Measurements from ENCODE around the gene CHCHD6. TPM values are rescaled to one million over a fixed set of nuclear protein-coding genes. Genes with fewer than 3 reads are reported as not detected.

The CHCHD6 gene
- total RNA-seq, 2 donors from 2014 or later = 9.3 to 13.2 TPM

- TF ChIP-seq, protein P1, sequence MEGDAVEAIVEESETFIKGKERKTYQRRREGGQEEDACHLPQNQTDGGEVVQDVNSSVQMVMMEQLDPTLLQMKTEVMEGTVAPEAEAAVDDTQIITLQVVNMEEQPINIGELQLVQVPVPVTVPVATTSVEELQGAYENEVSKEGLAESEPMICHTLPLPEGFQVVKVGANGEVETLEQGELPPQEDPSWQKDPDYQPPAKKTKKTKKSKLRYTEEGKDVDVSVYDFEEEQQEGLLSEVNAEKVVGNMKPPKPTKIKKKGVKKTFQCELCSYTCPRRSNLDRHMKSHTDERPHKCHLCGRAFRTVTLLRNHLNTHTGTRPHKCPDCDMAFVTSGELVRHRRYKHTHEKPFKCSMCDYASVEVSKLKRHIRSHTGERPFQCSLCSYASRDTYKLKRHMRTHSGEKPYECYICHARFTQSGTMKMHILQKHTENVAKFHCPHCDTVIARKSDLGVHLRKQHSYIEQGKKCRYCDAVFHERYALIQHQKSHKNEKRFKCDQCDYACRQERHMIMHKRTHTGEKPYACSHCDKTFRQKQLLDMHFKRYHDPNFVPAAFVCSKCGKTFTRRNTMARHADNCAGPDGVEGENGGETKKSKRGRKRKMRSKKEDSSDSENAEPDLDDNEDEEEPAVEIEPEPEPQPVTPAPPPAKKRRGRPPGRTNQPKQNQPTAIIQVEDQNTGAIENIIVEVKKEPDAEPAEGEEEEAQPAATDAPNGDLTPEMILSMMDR (IDR thresholded peaks at IDR 0.05) = no peak
- H3K36me3 ChIP-seq = no peaks in the 10 kb centered on the region
- intact Hi-C loops (cut with DNase I) = no loop called here
- no peak for DNase-seq
- H3K27ac ChIP-seq = no peak overlapping the region
- H3K9me3 ChIP-seq = no peaks in the 10 kb centered on the region
- H3K27me3 ChIP-seq = no peaks in the 10 kb centered on the region
- no peak overlapping the region for H3K4me3 ChIP-seq
- no peaks in the 10 kb centered on the region for H3K4me1 ChIP-seq
- no peak overlapping the region for H3K9ac ChIP-seq (ENCODE audit: low read depth in 2 of 2, low read length in 2 of 2)
These were observed 36.2 kb upstream of the CHCHD6 start for GRCh38 chr3:126667631-126668449.

GRCh38 chr3:126668450-126669401 lies 35.3 kb upstream of the CHCHD6 start:
- Histone ChIP-seq H3K4me1 (no peaks in the 10 kb centered on the region), H3K27ac (no peak overlapping the region), H3K4me3 (no peak overlapping the region), H3K9ac (ENCODE audit: low read depth in 2 of 2, low read length in 2 of 2) (no peak overlapping the region), H3K9me3 (no peaks in the 10 kb centered on the region), H3K27me3 (no peaks in the 10 kb centered on the region), H3K36me3 (no peaks in the 10 kb centered on the region)
- intact Hi-C loops (cut with DNase I) = no loop called here
- TF ChIP-seq, protein P1 (IDR thresholded peaks at IDR 0.05) = no peak
- no peak for DNase-seq

DNA sequence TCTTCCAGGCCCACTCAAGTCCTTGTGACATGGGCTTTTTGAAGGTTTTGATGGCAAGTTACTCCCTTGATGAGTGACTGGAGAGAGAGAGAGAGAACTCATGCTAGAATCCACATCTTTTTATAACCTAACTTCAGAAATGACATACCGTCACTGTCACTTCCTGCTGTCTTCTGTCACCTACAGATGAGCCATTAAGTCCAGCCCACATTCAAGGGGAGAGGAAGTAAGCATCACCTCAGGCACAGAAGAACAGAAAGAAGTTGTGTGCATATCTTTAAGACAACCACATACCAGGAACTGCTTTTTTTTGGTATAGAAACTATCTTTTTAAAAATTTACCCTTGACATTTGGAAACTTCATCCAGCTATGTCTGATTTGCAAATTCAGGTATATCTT lies 32.5 kb upstream of the CHCHD6 start:
- intact Hi-C loops (cut with DNase I) = loop anchor here (10.0 kb wide), 2 partner anchors 503 to 873 kb away; no protein-coding TSS in a partner anchor
- H3K9ac ChIP-seq (ENCODE audit: low read depth in 2 of 2, low read length in 2 of 2) = no peak overlapping the region

DNA sequence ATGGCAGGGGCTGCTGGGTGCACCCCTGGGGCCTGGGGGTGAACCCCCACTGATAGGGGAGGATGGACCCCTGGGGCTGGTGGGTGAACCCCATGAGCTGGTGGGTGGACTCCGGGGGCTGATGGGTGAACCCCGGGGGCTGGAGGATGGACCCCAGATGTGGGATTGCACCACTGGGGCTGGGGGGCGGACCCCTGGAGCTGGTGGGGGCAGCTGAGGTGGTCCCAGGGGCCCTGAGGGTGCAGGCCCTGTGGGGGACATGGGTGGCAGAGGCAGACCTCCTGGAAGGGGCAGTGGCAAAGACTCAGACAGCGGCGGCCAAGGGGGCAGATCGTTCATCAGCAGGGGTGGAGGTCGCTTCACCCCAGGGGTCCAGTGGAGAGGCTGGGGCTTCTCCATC lies 31.7 kb upstream of the CHCHD6 start:
- Histone ChIP-seq H3K4me3 (no peak overlapping the region), H3K9ac (ENCODE audit: low read depth in 2 of 2, low read length in 2 of 2) (no peak overlapping the region), H3K4me1 (no peaks in the 10 kb centered on the region), H3K36me3 (no peaks in the 10 kb centered on the region), H3K27ac (no peak overlapping the region), H3K27me3 (no peaks in the 10 kb centered on the region), H3K9me3 (no peaks in the 10 kb centered on the region)
- TF ChIP-seq, protein P1 (IDR thresholded peaks at IDR 0.05) = no peak
- DNase-seq = peak; percentile 11
- intact Hi-C loops (cut with DNase I) = loop anchor here (10.0 kb wide), 2 partner anchors 502 to 872 kb away; no protein-coding TSS in a partner anchor

More for the DNA sequence above, 32.5 kb upstream of the CHCHD6 start:
- Histone ChIP-seq H3K9me3 (no peaks in the 10 kb centered on the region), H3K36me3 (no peaks in the 10 kb centered on the region), H3K4me1 (no peaks in the 10 kb centered on the region), H3K27me3 (no peaks in the 10 kb centered on the region), H3K4me3 (no peak overlapping the region), H3K27ac (no peak overlapping the region)
- no peak for DNase-seq
- TF ChIP-seq, protein P1 (IDR thresholded peaks at IDR 0.05) = no peak

- Histone ChIP-seq H3K27me3 (no peaks in the 10 kb centered on the region), H3K9me3 (no peaks in the 10 kb centered on the region), H3K9ac (ENCODE audit: low read depth in 2 of 2, low read length in 2 of 2) (no peak overlapping the region), H3K4me1 (no peaks in the 10 kb centered on the region), H3K27ac (no peak overlapping the region), H3K4me3 (no peak overlapping the region), H3K36me3 (no peaks in the 10 kb centered on the region)
- TF ChIP-seq, protein P1 (IDR thresholded peaks at IDR 0.05) = no peak
- intact Hi-C loops (cut with DNase I) = loop anchor here (10.0 kb wide), 2 partner anchors 502 to 872 kb away; no protein-coding TSS in a partner anchor
- no peak for DNase-seq
These were observed 31.3 kb upstream of the CHCHD6 start for GRCh38 chr3:126672741-126673140.

Measured in colonic mucosa (tissue), 4 donors.